Osteoblast (primary cell): Measurements from ENCODE around the gene ZNF335. TPM values are rescaled to one million over a fixed set of nuclear protein-coding genes. Genes with fewer than 3 reads are reported as not detected.

Source experiments
- DNase-seq: peaks from one replicate; pipeline ENCODE4 v3.0.0; 2011; ENCODE audit warnings: low spot score, mixed read lengths; ENCODE audit not compliant: insufficient read length; ENCODE audit errors: missing footprints
- H2AFZ ChIP-seq: 2 replicates; pipeline ENCODE4 v1.6.0; 2011; ENCODE audit warnings: mild to moderate bottlenecking, low read length
- H3K27ac ChIP-seq: 2 replicates; pipeline ENCODE4 v1.5.1; 2011; ENCODE audit warnings: mild to moderate bottlenecking, low read depth, low read length, moderate library complexity
- H3K27me3 ChIP-seq: 2 replicates; pipeline ENCODE4 v1.6.0; 2012; ENCODE audit warnings: mild to moderate bottlenecking, control low read depth, inconsistent platforms, low read length, moderate library complexity; ENCODE audit not compliant: insufficient read depth
- H3K36me3 ChIP-seq: 2 replicates; pipeline ENCODE4 v1.5.1; 2011; ENCODE audit warnings: mild to moderate bottlenecking, low read length, control low read depth, moderate library complexity; ENCODE audit not compliant: insufficient read depth
- H3K4me1 ChIP-seq: 2 replicates; pipeline ENCODE4 v1.5.1; 2011; ENCODE audit warnings: mild to moderate bottlenecking, low read length, control low read depth, moderate library complexity; ENCODE audit not compliant: insufficient read depth
- H3K4me2 ChIP-seq: 2 replicates; pipeline ENCODE4 v1.6.0; 2011; ENCODE audit warnings: mild to moderate bottlenecking, low read length; ENCODE audit not compliant: insufficient read depth
- H3K4me3 ChIP-seq: fragments of 200-600 bp; sonication (generic); 3 replicates; pipeline ENCODE4 v1.5.1; 2012; ENCODE audit warnings: mild to moderate bottlenecking, low read length, inconsistent platforms; ENCODE audit not compliant: insufficient read depth
- H3K79me2 ChIP-seq: 2 replicates; pipeline ENCODE4 v1.6.0; 2012; ENCODE audit warnings: mild to moderate bottlenecking, low read length, control low read depth, inconsistent platforms; ENCODE audit not compliant: insufficient read depth
- H3K9me3 ChIP-seq: 2 replicates; pipeline ENCODE4 v1.5.1; 2011; ENCODE audit warnings: low read depth, low read length, control low read depth
- H4K20me1 ChIP-seq: 2 replicates; pipeline ENCODE4 v1.6.0; 2012; ENCODE audit warnings: mild to moderate bottlenecking, low read length, control low read depth; ENCODE audit not compliant: insufficient read depth
- total RNA-seq: library from RNA; depleted of rRNA; stranded (reverse); fragments of >200 nt; gene quantifications from 2 replicates; pipeline ENCODE4 v1.2.3, GENCODE V29; 2012
- TF ChIP-seq, protein P1 (sequence below): IDR thresholded peaks from 2 replicates; pipeline ENCODE4 v1.5.1; 2011; ENCODE audit warnings: mild to moderate bottlenecking, low read depth, low read length, moderate library complexity; ENCODE audit errors: extremely low read depth

Gene ZNF335
- total RNA-seq, 1 donor: 20.3 TPM

DNA sequence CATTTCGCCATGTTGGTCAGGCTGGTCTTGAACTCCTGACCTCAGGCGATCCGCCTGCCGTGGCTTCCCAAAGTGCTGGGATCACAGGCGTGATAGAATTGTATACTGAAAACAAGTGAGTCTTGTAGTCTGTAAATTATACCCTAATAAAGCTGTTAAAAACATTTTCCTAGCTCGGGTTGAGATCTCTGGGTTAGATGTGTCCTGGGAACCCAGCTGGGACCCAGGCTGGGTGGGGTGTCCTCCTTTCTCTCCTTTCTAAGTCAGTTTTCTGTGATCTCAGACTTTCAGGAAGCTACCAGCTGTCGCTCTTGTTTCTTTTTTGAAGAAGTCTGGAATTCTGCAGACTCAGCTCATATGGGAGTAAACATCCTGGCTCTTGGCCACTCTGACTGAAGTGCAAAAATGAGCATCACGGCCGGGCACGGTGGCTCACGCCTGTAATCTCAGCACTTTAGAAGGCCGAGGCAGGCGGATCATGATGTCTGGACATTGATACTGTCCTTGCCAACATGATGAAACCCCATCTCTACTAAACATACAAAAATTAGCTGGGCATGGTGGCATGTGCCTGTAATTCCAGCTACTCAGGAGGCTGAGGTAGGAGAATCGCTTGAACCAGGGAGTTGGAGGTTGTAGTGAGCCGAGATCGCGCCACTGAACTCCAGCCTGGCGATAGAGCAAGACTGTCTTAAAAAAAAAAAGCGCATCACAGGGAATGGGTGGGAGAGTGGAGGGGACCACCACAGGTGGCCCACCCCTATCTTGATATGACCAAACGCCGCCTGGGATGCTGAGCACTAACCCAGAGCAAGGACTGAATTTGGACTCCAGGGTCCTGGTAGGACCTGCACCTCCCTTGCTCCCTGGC lies 47.4 kb downstream of the ZNF335 start:
- Histone ChIP-seq H3K4me2 (peak overlapping the region; percentile 70), H3K4me3 (peak overlapping the region; percentile 43), H4K20me1 (peaks cover 6% of the 10 kb centered on the region), H2AFZ (no peak overlapping the region), H3K36me3 (no peaks in the 10 kb centered on the region), H3K27me3 (no peaks in the 10 kb centered on the region), H3K79me2 (no peaks in the 10 kb centered on the region), H3K9me3 (no peaks in the 10 kb centered on the region), H3K27ac (no peak overlapping the region), H3K4me1 (peaks cover 22% of the 10 kb centered on the region)
- TF ChIP-seq, protein P1, sequence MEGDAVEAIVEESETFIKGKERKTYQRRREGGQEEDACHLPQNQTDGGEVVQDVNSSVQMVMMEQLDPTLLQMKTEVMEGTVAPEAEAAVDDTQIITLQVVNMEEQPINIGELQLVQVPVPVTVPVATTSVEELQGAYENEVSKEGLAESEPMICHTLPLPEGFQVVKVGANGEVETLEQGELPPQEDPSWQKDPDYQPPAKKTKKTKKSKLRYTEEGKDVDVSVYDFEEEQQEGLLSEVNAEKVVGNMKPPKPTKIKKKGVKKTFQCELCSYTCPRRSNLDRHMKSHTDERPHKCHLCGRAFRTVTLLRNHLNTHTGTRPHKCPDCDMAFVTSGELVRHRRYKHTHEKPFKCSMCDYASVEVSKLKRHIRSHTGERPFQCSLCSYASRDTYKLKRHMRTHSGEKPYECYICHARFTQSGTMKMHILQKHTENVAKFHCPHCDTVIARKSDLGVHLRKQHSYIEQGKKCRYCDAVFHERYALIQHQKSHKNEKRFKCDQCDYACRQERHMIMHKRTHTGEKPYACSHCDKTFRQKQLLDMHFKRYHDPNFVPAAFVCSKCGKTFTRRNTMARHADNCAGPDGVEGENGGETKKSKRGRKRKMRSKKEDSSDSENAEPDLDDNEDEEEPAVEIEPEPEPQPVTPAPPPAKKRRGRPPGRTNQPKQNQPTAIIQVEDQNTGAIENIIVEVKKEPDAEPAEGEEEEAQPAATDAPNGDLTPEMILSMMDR: no peak
- peak; percentile 73 for DNase-seq

DNA sequence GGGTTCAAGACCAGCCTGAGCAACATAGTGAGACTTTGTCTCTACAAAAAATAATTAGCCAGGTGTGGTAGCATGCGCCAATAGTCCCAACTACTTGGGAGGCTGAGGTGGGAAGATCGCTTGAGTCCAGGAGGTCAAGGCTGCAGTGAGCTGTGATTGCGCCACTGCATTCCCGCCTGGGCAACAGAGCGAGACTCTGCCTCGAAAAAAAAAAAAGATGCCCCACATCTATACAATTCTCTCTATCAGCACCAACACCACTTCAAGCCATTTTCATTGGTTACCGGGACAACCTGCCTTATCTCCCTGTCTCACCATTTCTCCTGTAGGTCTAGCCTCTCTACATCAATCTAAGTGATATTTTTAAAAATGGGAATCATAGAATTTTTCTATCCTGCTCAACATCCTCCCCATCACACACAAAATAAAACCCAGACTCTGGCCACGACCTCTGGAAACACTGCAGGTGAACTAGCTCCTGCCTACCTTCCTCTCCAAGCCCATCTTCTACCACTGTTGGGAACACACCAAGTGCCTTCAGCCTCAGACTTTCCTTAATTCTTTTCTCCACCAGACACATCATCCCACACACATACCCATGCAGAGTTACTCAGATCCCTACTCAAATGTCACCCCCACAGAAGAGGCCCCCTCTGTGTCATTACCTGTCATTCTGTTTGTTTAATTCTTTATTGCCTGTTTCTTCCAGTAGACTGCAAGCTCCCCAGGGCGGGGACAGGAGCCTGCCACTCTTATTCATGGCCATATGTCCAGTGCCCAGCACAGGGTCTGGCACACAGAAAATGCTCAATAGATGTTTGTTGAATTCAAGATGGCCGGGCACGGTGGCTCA lies 50.4 kb downstream of the ZNF335 start:
- Histone ChIP-seq H3K4me2 (no peak overlapping the region), H3K4me3 (no peak overlapping the region), H3K27ac (no peak overlapping the region), H3K9me3 (no peaks in the 10 kb centered on the region), H3K4me1 (peaks cover 33% of the 10 kb centered on the region), H2AFZ (no peak overlapping the region), H4K20me1 (no peaks in the 10 kb centered on the region), H3K36me3 (no peaks in the 10 kb centered on the region), H3K79me2 (no peaks in the 10 kb centered on the region), H3K27me3 (no peaks in the 10 kb centered on the region)
- TF ChIP-seq, protein P1: no peak
- DNase-seq: no peak

DNA sequence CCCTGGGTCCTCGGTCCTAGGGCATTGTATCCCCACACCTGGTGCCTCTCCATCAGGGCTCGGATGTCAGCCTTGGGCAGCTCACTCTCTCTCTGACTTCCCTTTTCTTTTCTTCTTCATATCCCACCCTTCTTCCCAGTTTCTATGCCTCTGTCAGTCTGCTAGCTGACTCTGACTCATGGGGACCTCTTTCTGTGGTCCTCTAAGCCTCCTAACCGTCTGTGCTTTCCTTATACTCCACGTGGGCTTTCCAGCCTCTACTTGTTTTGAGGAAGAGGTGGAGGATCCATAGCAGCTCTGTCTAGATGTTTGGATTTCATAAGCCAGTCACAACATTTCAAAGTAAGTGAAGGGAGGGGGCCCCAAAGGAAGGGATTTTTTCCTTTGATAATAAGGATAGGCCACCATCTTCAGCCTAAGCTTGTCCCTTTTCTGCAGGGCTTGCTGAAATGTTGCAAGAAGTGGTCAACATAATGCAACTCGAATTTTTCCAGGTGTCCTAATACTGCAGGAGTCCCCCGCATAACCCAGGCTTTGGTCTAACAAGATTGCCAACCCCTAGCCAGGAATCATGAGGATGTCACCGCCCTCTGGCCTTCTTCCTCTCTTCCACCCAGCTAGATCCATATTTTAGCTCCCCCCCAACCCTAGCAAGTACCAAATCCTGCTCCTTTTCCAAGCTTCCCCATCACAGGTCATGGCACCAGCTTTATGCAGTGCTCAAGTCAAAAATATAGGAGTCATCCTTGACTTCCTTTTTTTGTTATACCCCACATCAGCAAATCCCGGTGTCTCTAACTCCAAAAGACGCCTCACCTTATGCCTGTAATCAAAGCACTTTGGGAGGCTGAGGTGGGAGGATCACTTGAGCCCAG lies 51.3 kb downstream of the ZNF335 start:
- no peaks in the 10 kb centered on the region for H4K20me1 ChIP-seq
- H3K4me3 ChIP-seq: no peak overlapping the region
- H3K27me3 ChIP-seq: no peaks in the 10 kb centered on the region
- H2AFZ ChIP-seq: peak overlapping the region; percentile 58
- no peak for DNase-seq
- peaks cover 33% of the 10 kb centered on the region for H3K4me1 ChIP-seq
- no peaks in the 10 kb centered on the region for H3K79me2 ChIP-seq
- peak overlapping the region; percentile 20 for H3K4me2 ChIP-seq
- peak overlapping the region; percentile 3 for H3K27ac ChIP-seq
- no peaks in the 10 kb centered on the region for H3K9me3 ChIP-seq
- TF ChIP-seq, protein P1: no peak
- H3K36me3 ChIP-seq: no peaks in the 10 kb centered on the region
